ENCODE results near the gene MLLT1.

GRCh38 chr19:6297202-6297601 is 17.4 kb upstream of the MLLT1 start:
- TF ChIP-seq CTCF (IDR thresholded peaks at IDR 0.05) (no peak), POLR2A (IDR thresholded peaks at IDR 0.05; ENCODE audit: low read depth) (no peak)
